ENCODE results near the gene OTOG.

The OTOG gene

DNA sequence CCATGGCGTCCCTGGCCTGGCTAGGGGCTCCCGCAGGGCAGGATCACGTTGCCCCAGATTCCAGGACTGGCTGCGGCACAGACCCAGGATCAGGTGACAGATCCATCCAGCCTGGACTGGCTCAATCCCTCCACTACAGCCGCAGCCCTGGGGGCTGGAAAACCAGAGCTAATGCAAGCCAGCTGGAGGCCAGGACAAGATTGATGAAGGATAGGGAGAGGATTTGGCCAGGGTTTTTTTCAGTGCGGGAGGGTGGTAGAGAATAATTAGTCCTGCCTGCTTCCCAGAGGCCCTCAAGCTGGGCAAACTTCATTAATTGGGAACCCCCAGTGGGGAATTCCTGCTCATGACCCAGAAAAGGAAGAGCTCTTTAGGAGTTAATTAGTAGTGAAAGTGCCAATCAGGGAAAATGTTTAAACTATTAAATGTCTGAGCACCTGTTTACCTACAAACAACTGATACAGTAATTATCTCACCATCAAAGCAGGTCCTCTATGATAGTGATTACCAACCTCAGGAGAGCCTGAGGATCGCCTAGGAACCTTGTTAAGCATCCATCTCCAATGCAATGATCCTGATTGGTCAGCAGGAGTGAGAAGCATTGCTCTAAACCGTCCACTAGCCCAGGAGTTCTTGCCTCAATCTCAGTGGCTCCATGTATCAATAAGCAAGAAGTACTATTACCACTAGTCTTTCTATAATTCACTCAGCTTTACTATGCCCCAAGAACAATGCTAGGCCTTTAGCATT lies 139.3 kb downstream of the OTOG start:
- TF ChIP-seq, protein P1, sequence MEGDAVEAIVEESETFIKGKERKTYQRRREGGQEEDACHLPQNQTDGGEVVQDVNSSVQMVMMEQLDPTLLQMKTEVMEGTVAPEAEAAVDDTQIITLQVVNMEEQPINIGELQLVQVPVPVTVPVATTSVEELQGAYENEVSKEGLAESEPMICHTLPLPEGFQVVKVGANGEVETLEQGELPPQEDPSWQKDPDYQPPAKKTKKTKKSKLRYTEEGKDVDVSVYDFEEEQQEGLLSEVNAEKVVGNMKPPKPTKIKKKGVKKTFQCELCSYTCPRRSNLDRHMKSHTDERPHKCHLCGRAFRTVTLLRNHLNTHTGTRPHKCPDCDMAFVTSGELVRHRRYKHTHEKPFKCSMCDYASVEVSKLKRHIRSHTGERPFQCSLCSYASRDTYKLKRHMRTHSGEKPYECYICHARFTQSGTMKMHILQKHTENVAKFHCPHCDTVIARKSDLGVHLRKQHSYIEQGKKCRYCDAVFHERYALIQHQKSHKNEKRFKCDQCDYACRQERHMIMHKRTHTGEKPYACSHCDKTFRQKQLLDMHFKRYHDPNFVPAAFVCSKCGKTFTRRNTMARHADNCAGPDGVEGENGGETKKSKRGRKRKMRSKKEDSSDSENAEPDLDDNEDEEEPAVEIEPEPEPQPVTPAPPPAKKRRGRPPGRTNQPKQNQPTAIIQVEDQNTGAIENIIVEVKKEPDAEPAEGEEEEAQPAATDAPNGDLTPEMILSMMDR (conservative IDR thresholded peaks at IDR 0.05; ENCODE audit: low read depth, low read length), result no peak
- no peak overlapping the region for H3K4me3 ChIP-seq (ENCODE audit: low read depth, low read length)
- no peak for DNase-seq (ENCODE audit: low read depth)

DNA sequence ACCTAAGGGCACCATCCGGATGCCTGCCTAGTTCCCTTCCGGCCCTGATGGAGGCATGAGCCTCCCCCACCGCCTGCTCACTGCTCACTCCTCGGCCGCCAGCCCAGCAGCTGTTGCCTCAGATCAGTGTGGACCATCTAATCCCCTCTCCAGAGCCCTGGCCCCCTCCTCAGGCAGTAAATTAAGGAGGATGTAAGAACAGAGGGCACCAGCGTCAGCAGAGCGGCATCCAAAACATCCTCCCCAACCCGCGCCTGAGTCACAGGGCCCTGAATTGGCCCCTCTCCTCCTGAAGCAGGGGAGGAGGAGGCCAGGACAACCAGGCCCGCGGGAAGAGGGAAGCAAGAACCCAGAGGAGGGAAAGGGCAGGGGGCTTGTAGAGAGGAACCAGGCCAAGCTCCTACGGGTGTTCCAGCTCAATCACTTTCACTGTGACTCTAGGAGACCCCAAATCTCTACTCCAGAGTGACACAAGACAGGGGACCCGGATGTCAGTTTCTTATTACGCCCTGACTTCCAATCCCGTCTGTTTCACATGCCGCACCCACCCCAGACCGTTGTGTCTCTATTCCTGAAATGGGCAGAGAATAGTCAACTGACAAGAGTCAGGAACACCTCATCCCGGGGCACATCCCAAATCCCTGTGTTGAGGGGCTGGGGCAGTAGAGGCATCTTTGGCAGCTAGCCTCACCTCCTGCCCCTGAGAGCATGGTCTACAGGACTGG lies 141.0 kb downstream of the OTOG start:
- no peak for DNase-seq (ENCODE audit: low read depth)
- TF ChIP-seq, protein P1 (conservative IDR thresholded peaks at IDR 0.05; ENCODE audit: low read depth, low read length), result no peak

DNA sequence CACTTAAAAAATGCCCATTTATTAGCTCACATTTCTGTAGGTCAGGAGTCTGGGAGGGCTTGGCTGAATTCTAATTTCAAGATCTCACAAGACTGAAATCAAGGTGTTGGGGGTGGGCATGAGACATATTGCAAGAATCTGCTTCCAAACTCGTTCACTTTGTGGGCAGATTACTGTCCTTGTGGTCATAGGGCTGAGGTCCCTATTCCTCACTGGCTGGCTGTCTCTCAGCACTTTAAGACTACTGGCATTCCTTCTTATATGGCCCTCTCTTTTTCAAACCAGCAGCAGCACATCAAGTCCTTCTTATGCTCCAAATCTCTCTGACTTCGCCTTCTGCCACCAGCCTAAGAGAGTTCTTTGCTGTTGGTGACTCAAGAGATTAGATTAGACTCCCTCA lies 144.5 kb downstream of the OTOG start:
- no peak for DNase-seq (ENCODE audit: low read depth)
- H3K4me3 ChIP-seq (ENCODE audit: low read depth, low read length), result no peak overlapping the region
- TF ChIP-seq, protein P1 (conservative IDR thresholded peaks at IDR 0.05; ENCODE audit: low read depth, low read length), result no peak

More for the DNA sequence above, 141.0 kb downstream of the OTOG start:
- H3K4me3 ChIP-seq (ENCODE audit: low read depth, low read length), result no peak overlapping the region

DNA sequence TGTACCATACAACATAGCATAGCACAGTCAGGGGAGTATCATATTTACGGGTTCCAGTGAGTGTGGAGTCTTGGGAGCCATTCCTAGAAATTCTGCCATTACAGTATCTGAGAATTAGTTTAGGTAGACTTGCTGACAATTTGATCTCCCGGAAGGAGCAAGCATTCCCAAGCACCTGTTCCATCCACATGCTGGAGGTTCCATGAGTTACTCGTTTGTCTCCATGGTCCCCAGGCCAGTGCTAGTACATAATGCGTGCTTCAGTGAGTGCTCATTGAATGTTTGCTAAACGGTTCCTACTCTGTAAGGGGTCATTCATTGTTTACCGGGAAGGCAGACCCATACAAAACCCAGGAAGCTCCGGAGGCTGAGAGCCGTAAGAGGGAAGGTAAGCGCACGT lies 144.9 kb downstream of the OTOG start:
- no peak overlapping the region for H3K4me3 ChIP-seq (ENCODE audit: low read depth, low read length)
- TF ChIP-seq, protein P1 (conservative IDR thresholded peaks at IDR 0.05; ENCODE audit: low read depth, low read length), result no peak
- no peak for DNase-seq (ENCODE audit: low read depth)

DNA sequence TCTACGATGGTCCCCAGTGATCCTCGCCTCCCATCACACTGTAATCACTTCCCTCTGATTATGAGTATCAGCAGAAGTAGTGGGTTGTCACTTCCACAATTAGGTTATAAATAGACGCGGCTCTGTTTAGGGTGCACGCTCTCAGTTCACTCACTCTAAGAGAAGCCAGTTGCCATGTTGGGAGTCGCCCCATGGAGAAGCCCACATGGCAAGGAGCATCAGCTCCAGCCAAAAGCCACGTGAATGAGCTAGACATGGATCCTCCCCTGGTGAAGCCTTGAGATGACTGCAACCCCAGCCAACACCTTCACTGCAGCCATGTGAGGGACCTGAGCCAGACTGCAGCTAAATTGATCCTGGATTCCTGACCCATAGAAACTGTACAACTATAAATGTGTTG lies 145.9 kb downstream of the OTOG start:
- DNase-seq (ENCODE audit: low read depth), result no peak
- TF ChIP-seq, protein P1 (conservative IDR thresholded peaks at IDR 0.05; ENCODE audit: low read depth, low read length), result no peak
- no peak overlapping the region for H3K4me3 ChIP-seq (ENCODE audit: low read depth, low read length)

DNA sequence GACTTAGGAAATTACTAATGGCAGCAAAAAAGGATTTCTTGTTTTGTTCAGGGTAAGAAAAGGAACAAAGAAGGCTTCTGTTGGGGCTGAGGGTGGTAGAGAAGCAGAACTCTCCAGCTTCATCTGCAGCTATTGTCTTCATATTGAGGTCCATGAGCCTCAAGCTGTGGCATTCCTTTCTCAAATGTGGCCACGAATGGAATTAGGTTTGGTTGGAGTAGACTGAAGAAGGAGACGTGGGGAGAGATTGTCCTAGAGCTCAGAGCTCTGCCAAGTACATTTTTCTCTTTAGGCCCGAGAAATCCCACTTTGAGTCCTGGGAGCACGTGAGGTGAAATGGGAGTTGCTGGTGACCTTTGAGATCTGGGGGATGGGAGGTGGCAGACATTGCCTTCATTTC lies 146.5 kb downstream of the OTOG start:
- no peak overlapping the region for H3K4me3 ChIP-seq (ENCODE audit: low read depth, low read length)
- TF ChIP-seq, protein P1 (conservative IDR thresholded peaks at IDR 0.05; ENCODE audit: low read depth, low read length), result no peak
- DNase-seq (ENCODE audit: low read depth), result no peak
